ENCODE measurements around the gene NACC1. TPM values are rescaled to one million over a fixed set of nuclear protein-coding genes. Genes with fewer than 3 reads are reported as not detected.

The NACC1 gene
- total and polyA plus RNA-seq, 2 experiments from 2014 or later = 11.1 to 35.0 TPM

- DNase-seq (ENCODE audit: low spot score) = no peak
- H3K4me1 ChIP-seq (ENCODE audit: insufficient read depth) = peaks cover 59% of the 10 kb centered on the region
- 35% methylated on average over 12 of the region's 16 CpGs for WGBS (ENCODE audit: low lambda C conversion rate, missing lambda C conversion rate)
- H3K9me3 ChIP-seq (ENCODE audit: low read depth) = no peaks in the 10 kb centered on the region
- no peak overlapping the region for H3K4me3 ChIP-seq
- no peak overlapping the region for H3K27ac ChIP-seq
- H3K36me3 ChIP-seq (replicated peaks; ENCODE audit: insufficient read depth, low read depth) = no peaks in the 10 kb centered on the region
- H3K27me3 ChIP-seq = peaks cover 62% of the 10 kb centered on the region
- TF ChIP-seq EZH2 (IDR thresholded peaks at IDR 0.05; ENCODE audit: borderline replicate concordance) = no peak
- no peak for TF ChIP-seq CTCF (IDR thresholded peaks at IDR 0.05; ENCODE audit: poor library complexity)
- TF ChIP-seq EZH2phosphoT487 (IDR thresholded peaks at IDR 0.05; ENCODE audit: low read depth, severe bottlenecking, unreplicated experiment) = no peak
- H3K4me2 ChIP-seq = peak overlapping the region; percentile 49
- no peaks in the 10 kb centered on the region for H3K79me2 ChIP-seq
- peaks cover 9% of the 10 kb centered on the region for H4K20me1 ChIP-seq (ENCODE audit: insufficient read depth, poor library complexity, severe bottlenecking)
- no peak overlapping the region for H2AFZ ChIP-seq
- H3K9me2 ChIP-seq (replicated peaks; ENCODE audit: insufficient read depth) = no peaks in the 10 kb centered on the region
Measured at GRCh38 chr19:13094771-13095392, 23.2 kb upstream of the NACC1 start.

DNA sequence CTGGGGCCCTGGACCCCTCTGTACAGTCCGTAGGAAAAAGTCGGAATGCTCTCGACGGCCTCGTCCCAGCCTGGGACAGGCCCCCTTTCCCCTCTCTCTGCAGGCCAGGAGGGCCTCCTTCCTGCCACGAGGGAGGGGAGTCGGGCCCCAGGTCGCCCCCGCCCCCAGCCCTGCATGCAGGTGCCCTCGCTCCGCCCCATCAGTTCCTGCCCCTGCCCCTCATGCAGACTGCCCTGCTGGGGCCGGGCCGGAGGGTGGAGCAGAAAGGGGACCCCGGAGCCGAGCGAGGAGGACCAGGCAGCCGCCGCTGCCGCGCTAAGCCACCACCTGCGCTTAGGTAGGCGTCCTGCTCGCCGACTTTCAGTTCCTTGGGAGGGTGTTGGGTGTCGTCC, 22.7 kb upstream of the NACC1 start:
- no peak for TF ChIP-seq CTCF (IDR thresholded peaks at IDR 0.05; ENCODE audit: poor library complexity)
- peak; percentile 44 for TF ChIP-seq EZH2 (IDR thresholded peaks at IDR 0.05; ENCODE audit: borderline replicate concordance)
- Histone ChIP-seq H3K9me3 (ENCODE audit: low read depth) (no peaks in the 10 kb centered on the region), H3K79me2 (no peaks in the 10 kb centered on the region), H3K4me2 (peak overlapping the region; percentile 49), H3K4me1 (ENCODE audit: insufficient read depth) (peaks cover 58% of the 10 kb centered on the region), H4K20me1 (ENCODE audit: insufficient read depth, poor library complexity, severe bottlenecking) (peaks cover 9% of the 10 kb centered on the region), H2AFZ (no peak overlapping the region), H3K4me3 (no peak overlapping the region), H3K36me3 (replicated peaks; ENCODE audit: insufficient read depth, low read depth) (no peaks in the 10 kb centered on the region), H3K27ac (no peak overlapping the region), H3K27me3 (peaks cover 67% of the 10 kb centered on the region), H3K9me2 (replicated peaks; ENCODE audit: insufficient read depth) (no peaks in the 10 kb centered on the region)
- no peak for DNase-seq (ENCODE audit: low spot score)
- WGBS (ENCODE audit: low lambda C conversion rate, missing lambda C conversion rate) = 38% methylated on average over 14 of the region's 25 CpGs

DNA sequence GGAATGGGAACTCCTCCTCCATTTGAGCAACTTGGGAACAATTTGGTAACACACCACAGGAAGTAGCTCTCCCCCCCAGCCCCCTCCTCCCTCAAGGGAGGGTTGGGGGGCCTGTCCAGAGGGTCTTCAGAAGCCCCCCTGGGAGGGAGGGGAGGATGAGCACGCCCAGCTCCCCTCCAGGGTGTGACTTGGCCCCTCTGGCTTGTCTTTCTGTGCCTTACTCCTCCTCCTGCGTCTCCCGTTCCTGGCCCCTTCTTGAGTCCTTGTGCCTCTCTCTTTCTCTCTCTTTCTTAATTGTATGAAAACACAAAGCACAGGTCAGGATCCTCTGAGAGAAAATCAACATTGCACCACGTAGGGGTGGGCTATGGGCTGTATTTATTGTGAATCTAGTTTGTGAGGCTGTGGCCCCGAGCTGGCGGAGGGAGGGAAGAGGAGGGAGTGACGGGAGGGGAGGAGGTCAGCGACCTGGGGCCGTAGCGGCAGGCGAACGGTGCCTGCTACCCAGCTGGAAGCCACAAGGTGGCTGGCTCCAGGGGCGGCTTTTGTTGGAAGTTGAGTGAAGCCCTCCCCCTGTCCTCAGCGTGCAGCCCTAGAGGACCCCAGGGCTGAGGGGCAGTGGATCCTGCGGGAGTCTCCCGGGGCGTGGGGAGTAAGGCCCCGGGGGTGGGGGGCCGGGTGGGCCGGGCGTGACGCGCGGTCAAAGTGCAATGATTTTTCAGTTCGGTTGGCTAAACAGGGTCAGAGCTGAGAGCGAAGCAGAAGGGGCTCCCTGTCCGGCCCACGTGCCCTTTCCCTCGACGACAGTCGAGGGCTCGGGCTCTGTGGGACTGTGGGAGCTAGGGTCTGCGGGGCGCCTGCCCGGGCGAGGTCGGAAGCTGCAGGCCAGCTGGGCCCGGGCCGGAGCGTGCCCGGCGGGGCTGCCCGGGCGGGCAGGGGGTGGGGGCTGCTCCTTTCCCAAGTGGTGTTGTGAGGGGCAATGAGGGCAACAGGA, 21.8 kb upstream of the NACC1 start:
- Histone ChIP-seq H3K9me2 (replicated peaks; ENCODE audit: insufficient read depth) (no peaks in the 10 kb centered on the region), H3K4me1 (ENCODE audit: insufficient read depth) (peaks cover 50% of the 10 kb centered on the region), H3K27ac (no peak overlapping the region), H3K79me2 (no peaks in the 10 kb centered on the region), H3K9me3 (ENCODE audit: low read depth) (no peaks in the 10 kb centered on the region), H3K36me3 (replicated peaks; ENCODE audit: insufficient read depth, low read depth) (no peaks in the 10 kb centered on the region), H3K4me2 (peak overlapping the region; percentile 49), H4K20me1 (ENCODE audit: insufficient read depth, poor library complexity, severe bottlenecking) (peaks cover 9% of the 10 kb centered on the region), H3K4me3 (no peak overlapping the region), H2AFZ (no peak overlapping the region), H3K27me3 (peaks cover 68% of the 10 kb centered on the region)
- 35% methylated on average over 29 of the region's 44 CpGs for whole genome bisulfite sequencing (ENCODE audit: low lambda C conversion rate, missing lambda C conversion rate)
- peak; percentile 53 for TF ChIP-seq EZH2phosphoT487 (IDR thresholded peaks at IDR 0.05; ENCODE audit: low read depth, severe bottlenecking, unreplicated experiment)
- peak; percentile 14 for TF ChIP-seq CTCF (IDR thresholded peaks at IDR 0.05; ENCODE audit: poor library complexity)
- TF ChIP-seq EZH2 (IDR thresholded peaks at IDR 0.05; ENCODE audit: borderline replicate concordance) = peak; percentile 26
- peak; percentile 65 for DNase-seq (ENCODE audit: low spot score)

All from hepatocyte (in vitro differentiated cells).